GM23338 (cell line): ENCODE measurements around the gene SLC1A4.

Experiments used
- CREB1 ChIP-seq: fragments of 250-450 bp; sonication (Bioruptor Pico); IDR thresholded peaks from 2 replicates; pipeline ENCODE4 v1.5.0; 2020; ENCODE audit warnings: low read depth, mild to moderate bottlenecking, moderate library complexity
- CTCF ChIP-seq, 2 experiments: fragments of 200-600 bp in 1 of 2; sonication (generic) in 1 of 2; conservative IDR thresholded peaks; 2 replicates each; pipeline versions ENCODE4 v1.5.1 to v1.6.1; 2016 to 2017; ENCODE audit warnings: antibody characterized with exemption in 2 of 2, low read depth in 2 of 2, mild to moderate bottlenecking in 2 of 2, moderate library complexity in 1 of 2
- POLR2AphosphoS5 ChIP-seq: IDR thresholded peaks from 2 replicates; pipeline ENCODE4 v1.6.1; 2016; ENCODE audit warnings: antibody characterized with exemption, low read depth

GRCh38 chr2:65056215-65057053 lies 67.2 kb downstream of the SLC1A4 start, which contains the start of gene CEP68:
- TF ChIP-seq CTCF (conservative IDR thresholded peaks at IDR 0.05; ENCODE audit: low read depth in 2 of 2) (no peak), CREB1 (CRISPR knock-in tag) (no peak), POLR2AphosphoS5 (peak; percentile 97)
